Progenitor cell of endocrine pancreas (in vitro differentiated cells): ENCODE data around the gene OR10H5. TPM values are rescaled to one million over a fixed set of nuclear protein-coding genes. Genes with fewer than 3 reads are reported as not detected.
"Not testable (repeated sequence)": the region's sequence is repeated elsewhere in the genome, so short reads cannot be mapped to it uniquely, and the experiment has no call there.

Experiments
- DNase-seq: peaks from one replicate; pipeline ENCODE4 v3.0.0; 2021; ENCODE audit warnings: low spot score; ENCODE audit not compliant: unreplicated experiment
- H3K27ac Mint-ChIP-seq: 2 replicates; pipeline ENCODE4 v1.8.0; 2021; ENCODE audit warnings: mild to moderate bottlenecking, moderate library complexity, mixed read lengths
- H3K27me3 Mint-ChIP-seq: 2 replicates; pipeline ENCODE4 v1.8.0; 2021; ENCODE audit warnings: mixed read lengths
- H3K36me3 Mint-ChIP-seq: 2 replicates; pipeline ENCODE4 v1.8.0; 2022; ENCODE audit warnings: mixed read lengths; ENCODE audit not compliant: insufficient read depth
- H3K4me1 Mint-ChIP-seq: 2 replicates; pipeline ENCODE4 v1.8.0; 2021; ENCODE audit warnings: low read depth, mixed read lengths
- H3K4me3 Mint-ChIP-seq: 2 replicates; pipeline ENCODE4 v1.8.0; 2021; ENCODE audit warnings: low read depth, mild to moderate bottlenecking, moderate library complexity, mixed read lengths
- H3K9me3 Mint-ChIP-seq: 2 replicates; pipeline ENCODE4 v1.8.0; 2021; ENCODE audit warnings: low read depth, mixed read lengths
- CTCF ChIP-seq: fragments of 200-600 bp; sonication (generic); IDR thresholded peaks from one replicate; pipeline ENCODE4 v1.5.0; 2021; ENCODE audit warnings: antibody characterized with exemption, mild to moderate bottlenecking; ENCODE audit not compliant: unreplicated experiment
- total RNA-seq: library from RNA; stranded (reverse); gene quantifications from 2 replicates; pipeline ENCODE4 v1.2.1, GENCODE V29; 2021

The OR10H5 gene
- total RNA-seq, 1 donor from 2014 or later, result not detected

- H3K9me3 Mint-ChIP-seq, result peaks cover 53% of the 10 kb centered on the region
Observed at GRCh38 chr19:15776991-15777970, 10.2 kb upstream of the OR10H5 start.

GRCh38 chr19:15779756-15780476 is 7.5 kb upstream of the OR10H5 start:
- peaks cover 43% of the 10 kb centered on the region for H3K9me3 Mint-ChIP-seq
- no peak overlapping the region for H3K4me3 Mint-ChIP-seq
- H3K36me3 Mint-ChIP-seq, result peaks cover 3% of the 10 kb centered on the region
- no peak for DNase-seq
- no peak overlapping the region for H3K27ac Mint-ChIP-seq
- no peaks in the 10 kb centered on the region for H3K27me3 Mint-ChIP-seq
- no peaks in the 10 kb centered on the region for H3K4me1 Mint-ChIP-seq
- no peak for TF ChIP-seq CTCF

More at GRCh38 chr19:15776991-15777970, 10.2 kb upstream of the OR10H5 start:
- no peak for DNase-seq
- no peaks in the 10 kb centered on the region for H3K27me3 Mint-ChIP-seq
- no peaks in the 10 kb centered on the region for H3K4me1 Mint-ChIP-seq
- no peak for TF ChIP-seq CTCF
- peaks cover 5% of the 10 kb centered on the region for H3K36me3 Mint-ChIP-seq
- H3K27ac Mint-ChIP-seq, result no peak overlapping the region
- H3K4me3 Mint-ChIP-seq, result no peak overlapping the region

- Mint-ChIP-seq H3K4me1 (no peaks in the 10 kb centered on the region), H3K36me3 (peaks cover 3% of the 10 kb centered on the region), H3K4me3 (no peak overlapping the region), H3K27me3 (no peaks in the 10 kb centered on the region), H3K9me3 (peaks cover 35% of the 10 kb centered on the region), H3K27ac (no peak overlapping the region)
- DNase-seq, result no peak
- no peak for TF ChIP-seq CTCF
Observed at GRCh38 chr19:15780610-15781418, 6.6 kb upstream of the OR10H5 start.

- peaks cover 29% of the 10 kb centered on the region for H3K9me3 Mint-ChIP-seq
- H3K4me3 Mint-ChIP-seq, result no peak overlapping the region
- no peak for TF ChIP-seq CTCF
Observed at GRCh38 chr19:15781661-15782060, 5.8 kb upstream of the OR10H5 start.

GRCh38 chr19:15782211-15782610 is 5.2 kb upstream of the OR10H5 start:
- peaks cover 3% of the 10 kb centered on the region for H3K36me3 Mint-ChIP-seq
- H3K9me3 Mint-ChIP-seq, result peaks cover 29% of the 10 kb centered on the region
- H3K27me3 Mint-ChIP-seq, result no peaks in the 10 kb centered on the region
- H3K4me1 Mint-ChIP-seq, result no peaks in the 10 kb centered on the region
- no peak overlapping the region for H3K4me3 Mint-ChIP-seq
- DNase-seq, result no peak
- no peak for TF ChIP-seq CTCF
- no peak overlapping the region for H3K27ac Mint-ChIP-seq

More at GRCh38 chr19:15781661-15782060, 5.8 kb upstream of the OR10H5 start:
- H3K27ac Mint-ChIP-seq, result no peak overlapping the region
- DNase-seq, result no peak
- no peaks in the 10 kb centered on the region for H3K27me3 Mint-ChIP-seq
- H3K36me3 Mint-ChIP-seq, result peaks cover 3% of the 10 kb centered on the region
- no peaks in the 10 kb centered on the region for H3K4me1 Mint-ChIP-seq

- H3K27me3 Mint-ChIP-seq, H3K27ac Mint-ChIP-seq, DNase-seq, H3K4me3 Mint-ChIP-seq, H3K4me1 Mint-ChIP-seq, H3K36me3 Mint-ChIP-seq: not testable (repeated sequence)
- peaks cover 33% of the 10 kb centered on the region for H3K9me3 Mint-ChIP-seq
Observed at GRCh38 chr19:15782896-15783295, 4.6 kb upstream of the OR10H5 start.
